Fibroblast of lung (primary cell): ENCODE data around the gene HARS2. TPM values are rescaled to one million over a fixed set of nuclear protein-coding genes. Genes with fewer than 3 reads are reported as not detected.

Experiments used
- DNase-seq, 2 donors: peaks; one replicate each; pipeline versions ENCODE4 v3.0.0 to v3.0.0-alpha.2; 2010; ENCODE audit warnings: low read depth in 2 of 2
- H2AFZ ChIP-seq: 2 replicates; pipeline ENCODE4 v1.5.1; 2012; ENCODE audit warnings: low read length, control low read depth, inconsistent platforms
- H3K27ac ChIP-seq: 2 replicates; pipeline ENCODE4 v1.5.1; 2011; ENCODE audit warnings: low read length, control low read depth; ENCODE audit not compliant: insufficient read depth
- H3K27me3 ChIP-seq: 2 replicates; pipeline ENCODE4 v1.5.1; 2011; ENCODE audit warnings: mild to moderate bottlenecking, low read length; ENCODE audit not compliant: control insufficient read depth, insufficient read depth
- H3K36me3 ChIP-seq: 2 replicates; pipeline ENCODE4 v1.5.1; 2011; ENCODE audit warnings: low read length; ENCODE audit not compliant: control insufficient read depth, insufficient read depth
- H3K4me1 ChIP-seq: 2 replicates; pipeline ENCODE4 v1.5.1; 2011; ENCODE audit warnings: low read length; ENCODE audit not compliant: control insufficient read depth, insufficient read depth; ENCODE audit errors: extremely low read depth
- H3K4me2 ChIP-seq: 2 replicates; pipeline ENCODE4 v1.5.1; 2011; ENCODE audit warnings: low read length, control low read depth; ENCODE audit not compliant: insufficient read depth; ENCODE audit errors: extremely low read depth
- H3K4me3 ChIP-seq, 4 experiments: fragments of 200-600 bp in 1 of 4; sonication (generic) in 1 of 4; replicated peaks in 1 of 4; 2 replicates each; pipeline ENCODE4 v1.5.1; 2011 to 2016; ENCODE audit warnings: low read length in 4 of 4, low read depth in 3 of 4, mild to moderate bottlenecking in 3 of 4, control low read depth in 2 of 4, inconsistent platforms in 1 of 4, mixed read lengths in 1 of 4; ENCODE audit not compliant: insufficient read depth in 1 of 4; ENCODE audit errors: control extremely low read depth in 1 of 4
- H3K79me2 ChIP-seq: 2 replicates; pipeline ENCODE4 v1.5.1; 2012; ENCODE audit warnings: mild to moderate bottlenecking, low read length, inconsistent platforms; ENCODE audit not compliant: control insufficient read depth, insufficient read depth
- H3K9ac ChIP-seq: 2 replicates; pipeline ENCODE4 v1.5.1; 2011; ENCODE audit warnings: mild to moderate bottlenecking, low read length, control low read depth; ENCODE audit not compliant: insufficient read depth
- H3K9me3 ChIP-seq: 2 replicates; pipeline ENCODE4 v1.5.1; 2012; ENCODE audit warnings: low read depth, low read length; ENCODE audit not compliant: control insufficient read depth, insufficient read depth
- H4K20me1 ChIP-seq: 2 replicates; pipeline ENCODE4 v1.5.1; 2011; ENCODE audit warnings: low read length; ENCODE audit not compliant: control insufficient read depth, insufficient read depth; ENCODE audit errors: extremely low read depth
- EZH2 ChIP-seq: IDR thresholded peaks from 2 replicates; pipeline ENCODE4 v1.5.1; 2012; ENCODE audit warnings: low read length, control low read depth, mild to moderate bottlenecking; ENCODE audit errors: missing control alignments
- polyA plus RNA-seq, 2 donors: library from polyadenylated mRNA; depleted of rRNA in 1 of 2; stranded (reverse) in 1 of 2; unstranded in 1 of 2; fragments of >200 nt; gene quantifications; 2 replicates each; pipeline ENCODE4 v1.2.1, GENCODE V29; 2011 to 2012; ENCODE audit warnings: missing spikeins in 1 of 2
- total RNA-seq: library from RNA; depleted of rRNA; stranded (reverse); fragments of >200 nt; gene quantifications from 2 replicates; pipeline ENCODE4 v1.2.1, GENCODE V29; 2014
- TF ChIP-seq, protein P1 (sequence below), 2 donors: IDR thresholded peaks in 1 of 2; conservative IDR thresholded peaks in 1 of 2; 1 replicate in 1 of 2; 2 replicates in 1 of 2; pipeline ENCODE4 v1.5.1; 2011 to 2012; ENCODE audit warnings: low read length in 2 of 2, control low read depth in 1 of 2, inconsistent platforms in 1 of 2, low read depth in 1 of 2, mild to moderate bottlenecking in 1 of 2

HARS2 gene
- total and polyA plus RNA-seq, 2 donors (not counting 1 experiment from before 2014, with no cell fraction given) = 27.1 to 30.1 TPM

GRCh38 chr5:140674211-140674610, 17.0 kb upstream of the HARS2 start:
- no peaks in the 10 kb centered on the region for H3K27me3 ChIP-seq
- no peaks in the 10 kb centered on the region for H3K4me1 ChIP-seq
- no peaks in the 10 kb centered on the region for H3K9me3 ChIP-seq
- no peaks in the 10 kb centered on the region for H4K20me1 ChIP-seq
- H2AFZ ChIP-seq = no peak overlapping the region
- no peak overlapping the region for H3K4me3 ChIP-seq
- H3K27ac ChIP-seq = no peak overlapping the region
- no peak overlapping the region for H3K4me2 ChIP-seq
- TF ChIP-seq, protein P1, sequence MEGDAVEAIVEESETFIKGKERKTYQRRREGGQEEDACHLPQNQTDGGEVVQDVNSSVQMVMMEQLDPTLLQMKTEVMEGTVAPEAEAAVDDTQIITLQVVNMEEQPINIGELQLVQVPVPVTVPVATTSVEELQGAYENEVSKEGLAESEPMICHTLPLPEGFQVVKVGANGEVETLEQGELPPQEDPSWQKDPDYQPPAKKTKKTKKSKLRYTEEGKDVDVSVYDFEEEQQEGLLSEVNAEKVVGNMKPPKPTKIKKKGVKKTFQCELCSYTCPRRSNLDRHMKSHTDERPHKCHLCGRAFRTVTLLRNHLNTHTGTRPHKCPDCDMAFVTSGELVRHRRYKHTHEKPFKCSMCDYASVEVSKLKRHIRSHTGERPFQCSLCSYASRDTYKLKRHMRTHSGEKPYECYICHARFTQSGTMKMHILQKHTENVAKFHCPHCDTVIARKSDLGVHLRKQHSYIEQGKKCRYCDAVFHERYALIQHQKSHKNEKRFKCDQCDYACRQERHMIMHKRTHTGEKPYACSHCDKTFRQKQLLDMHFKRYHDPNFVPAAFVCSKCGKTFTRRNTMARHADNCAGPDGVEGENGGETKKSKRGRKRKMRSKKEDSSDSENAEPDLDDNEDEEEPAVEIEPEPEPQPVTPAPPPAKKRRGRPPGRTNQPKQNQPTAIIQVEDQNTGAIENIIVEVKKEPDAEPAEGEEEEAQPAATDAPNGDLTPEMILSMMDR (conservative IDR thresholded peaks at IDR 0.05 in 1 of 2, IDR thresholded peaks at IDR 0.05 in 1 of 2; ENCODE audit: low read depth in 1 of 2, low read length in 2 of 2) = no peak
- TF ChIP-seq EZH2 = no peak
- peaks cover 25% of the 10 kb centered on the region for H3K36me3 ChIP-seq
- no peak overlapping the region for H3K9ac ChIP-seq
- H3K79me2 ChIP-seq = no peaks in the 10 kb centered on the region
- no peak for DNase-seq

GRCh38 chr5:140674629-140675028, 16.6 kb upstream of the HARS2 start:
- H3K4me3 ChIP-seq = no peak overlapping the region
- H3K9ac ChIP-seq = no peak overlapping the region
- no peaks in the 10 kb centered on the region for H4K20me1 ChIP-seq
- peaks cover 22% of the 10 kb centered on the region for H3K36me3 ChIP-seq
- H3K27ac ChIP-seq = no peak overlapping the region
- no peaks in the 10 kb centered on the region for H3K4me1 ChIP-seq
- H3K9me3 ChIP-seq = no peaks in the 10 kb centered on the region
- H3K4me2 ChIP-seq = no peak overlapping the region
- DNase-seq = no peak
- no peak for TF ChIP-seq EZH2
- TF ChIP-seq, protein P1 (conservative IDR thresholded peaks at IDR 0.05 in 1 of 2, IDR thresholded peaks at IDR 0.05 in 1 of 2; ENCODE audit: low read depth in 1 of 2, low read length in 2 of 2) = no peak
- H3K27me3 ChIP-seq = no peaks in the 10 kb centered on the region
- no peaks in the 10 kb centered on the region for H3K79me2 ChIP-seq
- H2AFZ ChIP-seq = no peak overlapping the region

DNA sequence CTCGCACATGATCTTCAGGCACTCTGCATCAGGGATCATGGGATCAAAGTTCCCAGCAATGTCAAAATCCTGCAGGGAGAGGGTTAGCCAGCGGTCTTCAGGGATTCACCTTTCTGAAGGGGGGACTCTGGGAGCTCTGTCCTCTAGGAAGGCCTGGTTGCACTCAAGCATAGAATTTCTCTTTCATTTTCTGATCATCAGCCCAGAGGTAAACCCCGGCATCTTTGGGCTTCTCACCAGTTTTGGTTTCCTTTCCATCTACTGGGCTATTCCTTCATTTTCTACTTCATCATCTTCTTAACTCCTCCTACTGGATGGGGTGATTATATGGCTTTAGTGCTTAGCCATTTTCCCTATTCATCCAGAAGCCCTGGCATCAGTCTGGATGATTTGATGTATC, 13.3 kb upstream of the HARS2 start:
- DNase-seq = no peak
- no peak overlapping the region for H3K27ac ChIP-seq
- H4K20me1 ChIP-seq = no peaks in the 10 kb centered on the region
- no peaks in the 10 kb centered on the region for H3K27me3 ChIP-seq
- no peaks in the 10 kb centered on the region for H3K79me2 ChIP-seq
- no peak overlapping the region for H3K4me3 ChIP-seq
- no peak overlapping the region for H3K9ac ChIP-seq
- no peak for TF ChIP-seq EZH2
- TF ChIP-seq, protein P1 (conservative IDR thresholded peaks at IDR 0.05 in 1 of 2, IDR thresholded peaks at IDR 0.05 in 1 of 2; ENCODE audit: low read depth in 1 of 2, low read length in 2 of 2) = no peak
- no peak overlapping the region for H3K4me2 ChIP-seq
- H3K9me3 ChIP-seq = no peaks in the 10 kb centered on the region
- H2AFZ ChIP-seq = no peak overlapping the region
- H3K4me1 ChIP-seq = no peaks in the 10 kb centered on the region
- H3K36me3 ChIP-seq = peaks cover 22% of the 10 kb centered on the region
